RCC 7860 (cell line): ENCODE results near the gene FBXO27.
"Not testable (repeated sequence)": the region's sequence is repeated elsewhere in the genome, so short reads cannot be mapped to it uniquely, and the experiment has no call there.

Experiments
- DNase-seq: peaks from one replicate; pipeline ENCODE4 v3.0.0-alpha.2; 2015; ENCODE audit warnings: low spot score
- FAIRE-seq: peaks from 2 replicates; lab custom pipeline; 2012; peaks lifted over from hg19 to GRCh38; lab: Jason Lieb, UNC

The FBXO27 gene, protein sequence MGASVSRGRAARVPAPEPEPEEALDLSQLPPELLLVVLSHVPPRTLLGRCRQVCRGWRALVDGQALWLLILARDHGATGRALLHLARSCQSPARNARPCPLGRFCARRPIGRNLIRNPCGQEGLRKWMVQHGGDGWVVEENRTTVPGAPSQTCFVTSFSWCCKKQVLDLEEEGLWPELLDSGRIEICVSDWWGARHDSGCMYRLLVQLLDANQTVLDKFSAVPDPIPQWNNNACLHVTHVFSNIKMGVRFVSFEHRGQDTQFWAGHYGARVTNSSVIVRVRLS

DNA sequence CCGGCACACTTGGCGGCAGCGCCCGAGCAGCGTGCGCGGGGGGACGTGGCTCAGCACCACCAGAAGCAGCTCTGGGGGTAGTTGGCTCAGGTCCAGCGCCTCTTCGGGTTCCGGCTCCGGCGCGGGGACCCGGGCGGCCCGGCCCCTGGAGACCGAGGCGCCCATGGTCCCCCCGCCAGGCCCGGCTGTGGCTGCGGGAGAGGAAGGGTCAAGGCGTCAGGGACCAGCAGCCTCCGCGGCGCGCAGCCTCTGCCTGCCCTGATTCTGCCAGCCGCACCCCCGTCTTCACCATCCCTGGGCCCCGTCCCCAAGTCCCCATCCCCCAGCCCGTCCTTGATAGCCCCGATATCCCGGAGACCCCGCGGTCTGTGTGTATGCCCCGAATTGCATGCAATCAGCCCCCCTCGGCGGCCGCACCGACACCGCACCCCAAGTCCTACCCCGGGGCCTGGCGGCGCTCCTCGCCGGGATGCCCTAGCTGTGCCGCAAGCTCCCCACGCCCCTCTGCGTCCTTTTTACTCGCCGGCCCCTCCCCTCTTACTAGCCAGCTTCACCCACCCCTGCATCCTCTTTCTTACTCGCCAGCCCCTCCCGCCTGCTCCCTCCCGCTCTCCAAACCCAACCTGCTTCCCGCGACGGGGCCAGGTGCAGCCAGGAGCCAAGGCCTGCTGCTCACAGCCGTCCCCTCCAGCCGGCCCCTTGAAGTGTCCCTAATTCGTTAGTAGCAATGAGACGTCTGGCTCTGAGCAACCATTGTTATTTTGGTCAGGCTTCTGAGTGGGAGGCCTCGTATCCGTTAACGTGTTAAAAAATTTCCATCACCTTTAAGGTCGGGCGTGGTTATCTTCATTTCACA, at the start of gene FBXO27:
FBXO27 (minus strand) TSS at position 487 of the 856 bp plus-strand sequence; CDS start at position 165, 322 bp downstream.
- FAIRE-seq (no peak), DNase-seq (no peak)

DNA sequence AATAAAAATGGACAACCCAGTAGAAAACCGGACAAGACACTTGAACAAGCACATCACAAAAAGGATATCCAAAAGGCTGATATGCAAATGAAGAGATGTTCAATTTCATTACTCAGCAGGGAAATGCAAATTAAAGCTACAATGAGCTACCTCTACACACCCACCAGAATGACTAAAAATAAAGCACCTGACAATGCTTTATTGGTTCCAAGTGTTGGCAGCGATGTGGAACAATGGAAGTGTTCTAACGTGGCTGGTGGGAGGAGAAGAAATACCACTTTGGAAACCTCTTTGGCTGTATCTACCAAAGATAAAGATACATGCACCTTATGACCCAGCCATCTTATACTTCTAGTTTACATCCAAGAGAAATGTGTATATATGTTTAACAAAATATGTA, 48.1 kb upstream of the FBXO27 start:
- no peak for DNase-seq
- no peak for FAIRE-seq

DNA sequence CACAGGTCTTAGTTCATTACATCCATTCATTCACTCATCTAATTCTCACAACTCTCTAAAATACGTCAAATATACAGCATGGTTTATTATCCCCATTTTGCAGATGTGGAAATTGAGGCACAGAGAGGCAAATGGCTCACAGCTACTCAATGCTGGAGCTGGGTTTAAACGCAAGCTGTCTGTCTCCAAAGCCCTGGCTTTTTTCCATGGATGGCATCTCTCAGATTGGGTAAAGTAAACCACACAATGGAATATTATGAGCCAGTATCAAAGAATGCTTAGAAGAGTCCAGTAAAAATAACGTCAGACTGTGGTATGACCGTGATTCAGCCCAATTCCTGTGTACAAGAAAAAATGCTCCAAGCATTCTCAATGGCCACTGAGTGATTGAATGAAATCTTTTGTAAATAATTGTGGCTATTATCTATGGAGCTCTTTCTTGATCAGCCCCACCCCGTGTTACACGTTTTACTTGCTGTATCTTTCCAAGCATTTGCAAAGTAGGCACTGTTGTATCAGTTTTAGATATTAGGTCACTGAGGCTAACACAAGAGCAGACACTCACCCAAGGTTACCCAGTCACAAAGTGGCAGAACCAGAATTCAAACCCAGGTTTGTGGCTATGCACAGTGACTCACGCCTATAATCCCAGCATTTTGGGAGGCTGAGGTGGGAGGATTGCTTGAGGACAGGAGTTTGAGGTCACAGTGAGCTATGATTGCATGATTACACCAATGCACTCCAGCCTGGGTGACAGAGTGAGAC, 46.3 kb upstream of the FBXO27 start:
- peak; percentile 88 for FAIRE-seq
- peak; percentile 94 for DNase-seq

DNA sequence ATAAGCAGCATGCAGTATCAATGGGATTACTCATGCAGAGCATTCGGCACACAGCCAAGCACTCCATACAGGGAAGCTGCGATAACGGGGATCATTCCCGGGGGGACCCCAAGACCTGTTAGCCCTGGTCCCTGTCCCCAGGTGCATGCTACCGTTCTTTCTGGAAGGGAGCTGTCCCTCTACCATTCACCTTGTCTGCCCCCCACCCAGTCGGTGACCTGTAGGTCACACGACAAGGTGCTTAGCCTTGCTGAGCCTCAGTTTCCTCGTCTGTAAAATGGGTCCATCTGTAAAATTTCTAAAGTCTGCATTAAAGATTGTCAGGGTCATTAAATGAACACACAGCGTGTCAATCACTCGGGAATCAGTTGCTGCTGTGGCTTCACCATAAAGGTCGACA, 45.0 kb upstream of the FBXO27 start:
- FAIRE-seq = no peak
- no peak for DNase-seq

DNA sequence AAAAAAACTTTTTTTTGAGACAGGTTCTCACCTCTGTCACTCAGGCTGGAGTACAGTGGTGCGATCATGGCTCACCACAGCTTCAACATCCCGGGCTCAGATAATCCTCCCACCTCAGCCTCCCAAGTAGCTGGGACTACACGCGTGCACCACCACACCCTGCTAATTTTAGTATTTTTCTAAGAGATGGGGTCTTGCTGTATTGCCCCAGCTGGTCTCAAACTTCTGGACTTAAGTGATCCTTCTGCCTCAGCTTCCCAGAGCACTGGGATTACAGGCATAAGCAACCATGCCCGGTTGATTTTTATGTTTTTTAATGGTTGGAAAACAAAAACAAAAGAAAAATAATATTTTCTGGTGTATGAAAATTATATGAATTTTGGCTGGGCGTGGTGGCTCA, 42.6 kb upstream of the FBXO27 start:
- FAIRE-seq = no peak
- DNase-seq = no peak

DNA sequence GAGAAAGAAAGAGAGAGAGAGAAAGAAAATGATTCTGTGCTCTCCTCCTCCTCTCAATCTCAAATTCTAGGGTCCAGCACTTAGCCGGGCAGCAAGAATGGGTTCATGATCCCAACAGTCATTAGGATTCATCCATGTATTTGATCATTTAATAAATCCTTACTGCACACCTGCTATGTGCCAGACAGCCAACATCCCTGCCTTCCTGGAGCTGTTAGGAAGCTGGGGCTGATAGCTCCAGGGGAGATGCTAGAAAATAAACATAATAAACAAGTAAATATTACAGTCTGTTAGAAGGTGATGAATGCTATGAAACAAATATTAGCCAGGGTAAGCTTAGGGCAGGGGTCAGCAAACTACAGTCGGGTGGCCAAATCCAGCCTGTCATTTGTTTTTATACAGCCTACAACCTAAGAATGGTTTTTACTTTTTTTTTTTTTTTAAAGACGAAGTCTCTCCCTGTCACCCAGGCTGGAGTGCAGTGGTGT, 41.9 kb upstream of the FBXO27 start:
- FAIRE-seq = no peak

DNA sequence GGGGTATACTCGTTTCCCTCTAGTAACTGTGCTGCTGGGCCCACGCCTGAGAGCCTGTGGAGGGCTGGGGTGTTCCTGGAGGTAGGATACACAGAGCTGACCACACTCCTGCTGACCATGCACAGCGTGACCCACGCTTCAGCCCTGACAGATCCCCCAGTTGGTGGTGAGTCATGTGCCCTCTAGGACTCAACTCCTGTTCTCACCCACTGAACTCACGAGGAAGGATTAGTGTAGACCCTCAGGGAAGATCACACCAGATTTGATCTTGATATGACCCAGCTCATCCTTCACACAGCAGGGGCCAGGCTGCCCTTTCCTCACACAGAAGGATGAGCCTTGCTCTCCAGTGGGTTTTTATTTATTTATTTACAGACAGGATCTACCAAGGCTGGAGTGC, 38.5 kb upstream of the FBXO27 start:
- DNase-seq (peak; percentile 64), FAIRE-seq (peak; percentile 75)

More for the DNA sequence above, 41.9 kb upstream of the FBXO27 start:
- DNase-seq = no peak

DNA sequence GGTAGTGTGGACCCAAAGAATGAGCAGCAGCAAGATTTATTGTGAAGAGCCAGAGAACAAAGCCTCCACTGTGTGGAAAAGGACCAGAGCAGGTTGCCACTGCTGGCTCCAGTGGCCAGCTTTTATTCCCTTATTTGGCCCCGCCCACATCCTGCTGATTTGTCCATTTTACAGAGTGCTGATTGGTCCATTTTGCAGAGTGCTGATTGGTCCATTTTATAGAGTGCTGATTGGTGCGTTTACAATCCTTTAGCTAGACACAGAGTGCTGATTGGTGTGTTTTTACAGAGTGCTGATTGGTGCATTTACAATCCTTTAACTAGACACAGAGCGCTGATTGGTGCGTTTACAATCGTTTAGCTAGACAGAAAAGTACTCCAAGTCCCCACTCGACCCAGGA, 35.9 kb upstream of the FBXO27 start:
- not testable (repeated sequence) for DNase-seq, FAIRE-seq

DNA sequence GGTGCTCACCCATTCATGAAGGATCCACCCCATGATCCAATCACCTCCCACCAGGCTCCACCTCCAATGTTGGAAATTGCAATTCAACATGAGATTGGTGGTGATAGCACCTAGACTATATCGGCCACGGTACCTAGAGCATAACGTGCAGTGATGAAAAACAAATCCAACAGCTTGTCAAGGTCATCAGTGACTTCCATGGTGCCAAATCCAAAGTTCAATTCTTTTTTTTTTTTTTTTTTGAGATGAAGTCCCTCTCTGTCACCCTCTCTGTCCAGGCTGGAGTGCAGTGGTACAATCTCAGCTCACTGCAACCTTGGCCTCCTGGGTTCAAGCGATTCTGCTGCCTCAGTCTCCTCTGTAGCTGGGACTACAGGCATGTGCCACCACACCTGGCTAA, 34.8 kb upstream of the FBXO27 start:
- no peak for DNase-seq
- no peak for FAIRE-seq

DNA sequence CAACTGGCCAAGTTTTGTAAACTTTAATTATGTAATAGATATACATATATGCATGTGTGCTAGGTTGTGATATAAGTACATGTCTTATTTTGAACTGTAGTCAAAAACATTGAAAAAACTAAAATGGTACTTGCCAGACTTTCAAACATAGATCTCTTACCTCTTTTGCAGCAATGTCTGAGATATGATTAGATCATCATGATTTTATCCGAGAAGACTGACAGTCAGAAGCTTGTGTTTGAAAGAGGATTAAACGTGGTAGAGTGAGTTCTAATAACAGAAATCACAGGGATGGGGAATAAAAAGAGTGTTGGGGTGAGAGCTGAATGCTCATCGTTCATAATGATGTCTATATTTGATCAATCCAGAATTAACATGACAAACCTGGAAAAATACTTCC, 33.6 kb upstream of the FBXO27 start:
- FAIRE-seq (no peak), DNase-seq (no peak)

DNA sequence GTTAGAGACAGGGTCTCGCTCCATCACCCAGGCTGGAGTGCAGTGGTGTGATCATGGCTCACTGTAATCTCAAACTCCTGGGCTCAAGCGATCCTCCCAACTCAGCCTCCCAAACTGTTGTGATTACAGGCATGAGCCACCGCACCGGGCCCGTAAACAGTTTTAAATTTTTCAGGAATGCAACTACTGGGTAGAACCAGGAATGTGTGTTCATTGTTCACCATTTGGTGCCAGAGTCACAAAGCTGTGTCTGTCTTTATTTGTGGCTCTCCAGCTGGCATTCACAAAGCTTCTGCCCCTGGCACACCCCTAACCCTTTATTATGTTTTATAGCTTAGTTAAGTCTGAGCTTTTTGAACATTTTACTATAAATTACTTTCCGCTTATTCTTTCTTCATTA, 32.1 kb upstream of the FBXO27 start:
- no peak for DNase-seq
- FAIRE-seq = no peak

DNA sequence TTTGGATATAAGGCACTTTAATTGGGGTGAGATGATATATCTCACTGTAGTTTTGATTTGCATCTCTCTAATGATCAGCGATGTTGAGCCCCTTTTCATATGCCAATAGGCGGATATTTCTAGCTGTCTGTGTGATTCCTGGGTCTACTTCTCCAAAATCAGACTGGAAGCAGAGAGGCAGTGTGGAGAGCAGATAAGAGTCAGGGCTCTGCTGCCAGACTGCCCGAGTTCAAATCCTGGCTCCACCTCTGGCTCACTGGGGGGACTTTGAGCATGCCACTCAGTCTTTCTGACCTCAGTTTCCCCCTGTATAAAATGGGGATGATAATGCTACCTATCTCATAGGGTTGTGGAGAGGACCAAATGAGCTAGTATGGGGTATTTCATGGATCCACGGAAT, 27.8 kb upstream of the FBXO27 start:
- FAIRE-seq (no peak), DNase-seq (no peak)

DNA sequence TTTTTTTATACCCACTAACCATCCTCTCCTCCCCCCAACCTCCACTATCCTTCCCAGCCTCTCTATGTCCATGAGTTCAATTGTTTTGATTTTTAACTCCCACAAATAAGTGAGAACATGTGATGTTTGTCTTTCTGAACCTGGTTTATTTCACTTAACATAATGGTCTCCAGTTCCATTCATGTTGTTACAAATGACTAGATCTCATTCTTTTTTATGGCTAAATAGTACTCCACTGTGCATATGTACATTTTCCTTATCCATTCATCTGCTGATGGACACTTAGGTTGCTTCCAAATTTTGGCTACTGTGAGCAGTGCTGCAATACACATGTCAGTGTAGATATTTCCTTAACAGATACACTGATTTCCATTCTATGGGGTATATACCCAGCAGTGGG, 27.0 kb upstream of the FBXO27 start:
- FAIRE-seq = no peak
- DNase-seq = no peak

DNA sequence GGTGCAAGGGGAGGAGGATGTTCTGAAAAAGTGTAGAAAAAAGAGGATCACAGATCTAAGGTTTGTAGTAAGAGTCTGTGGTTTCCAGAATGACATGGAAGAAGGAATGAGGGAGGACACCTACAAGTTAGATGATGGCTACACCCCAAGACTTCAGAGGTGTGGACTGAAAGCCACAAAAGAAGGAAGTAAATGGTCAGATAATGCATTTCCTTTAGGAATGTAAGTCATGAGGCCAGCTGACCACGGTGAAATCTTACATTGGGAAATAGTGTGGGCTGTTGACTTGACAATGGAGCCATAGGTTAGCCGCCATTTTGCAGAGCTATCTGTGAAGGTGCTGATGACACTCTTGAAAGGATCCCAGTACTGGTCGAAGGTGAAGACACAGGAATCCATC, 25.3 kb upstream of the FBXO27 start:
- DNase-seq = no peak
- FAIRE-seq = no peak

DNA sequence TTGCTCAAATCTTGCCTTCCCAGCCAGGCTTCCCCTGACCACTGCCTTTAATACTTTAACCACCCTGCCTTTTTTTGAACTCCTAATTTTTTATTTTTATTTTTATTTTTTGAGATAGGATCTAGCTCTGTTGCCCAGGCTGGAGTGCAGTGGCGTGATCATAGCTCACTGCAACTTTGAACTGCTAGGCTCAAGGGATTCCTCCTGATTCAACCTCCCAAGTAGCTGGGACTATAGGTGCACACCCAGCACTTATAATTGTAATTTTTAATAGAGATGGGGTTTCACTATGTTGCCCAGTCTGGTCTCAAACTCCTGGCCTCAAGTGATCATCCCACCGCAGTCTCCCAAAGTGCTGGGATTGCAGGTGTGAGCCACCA, 21.7 kb upstream of the FBXO27 start:
- FAIRE-seq = no peak

DNA sequence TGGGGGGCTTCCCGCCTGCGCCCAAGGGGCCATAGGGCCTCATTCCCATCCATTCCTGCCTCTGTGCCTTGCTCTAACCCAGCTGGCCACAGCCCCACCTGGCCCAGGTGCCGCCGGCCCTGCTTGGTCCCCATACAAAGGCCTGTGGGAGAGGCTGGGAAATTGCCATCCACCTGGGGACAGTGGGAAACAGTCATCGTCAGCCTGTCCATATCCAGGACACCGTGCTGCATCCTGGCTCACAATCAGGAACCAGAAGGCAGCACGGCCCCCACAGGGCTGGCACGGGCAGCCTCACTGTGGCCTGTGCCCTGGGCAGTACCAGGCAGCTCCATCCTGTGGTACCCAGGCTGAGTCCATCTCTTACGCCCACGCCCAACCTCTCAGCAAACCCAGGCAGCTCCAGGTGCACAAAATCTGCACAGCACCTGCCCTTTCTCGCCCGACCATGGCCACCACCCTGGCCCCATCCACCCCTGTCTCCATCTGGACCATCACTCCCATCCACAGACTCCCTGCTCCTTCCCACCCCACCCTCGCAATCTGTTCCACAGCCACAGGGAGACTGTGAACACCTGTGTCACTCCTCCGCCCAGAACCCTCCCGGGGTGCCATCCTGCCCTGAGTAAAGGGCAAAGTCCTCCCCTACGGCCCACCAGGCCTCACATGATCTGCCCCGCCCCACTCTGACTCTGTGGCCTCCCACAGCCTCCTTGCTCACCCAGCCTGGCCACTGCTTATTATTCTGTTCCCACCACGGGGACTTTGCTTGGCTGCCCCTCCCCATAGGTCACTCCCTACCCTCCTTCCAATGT, 21.1 kb upstream of the FBXO27 start:
- FAIRE-seq (no peak), DNase-seq (no peak)

More for the DNA sequence above, 21.7 kb upstream of the FBXO27 start:
- DNase-seq = no peak

DNA sequence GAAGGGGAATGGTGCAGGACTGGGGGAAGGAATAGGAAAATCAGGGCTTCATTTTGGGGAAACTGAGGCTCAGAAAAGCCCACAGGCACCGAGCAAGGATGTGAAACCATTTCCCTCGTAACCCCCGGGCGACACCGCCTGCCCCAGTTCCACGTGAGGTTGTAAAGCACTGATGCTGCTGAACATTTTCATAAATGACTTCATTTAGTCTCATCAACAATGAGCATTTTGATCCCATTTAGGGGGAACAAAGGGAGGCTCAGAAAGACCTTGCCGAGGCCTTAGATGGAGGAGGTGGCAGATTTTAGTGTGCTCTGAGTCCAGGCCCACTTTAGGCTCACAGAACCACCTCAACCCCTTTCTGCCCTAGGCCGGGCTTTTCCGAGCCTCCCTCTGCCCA, 20.5 kb upstream of the FBXO27 start:
- FAIRE-seq = no peak

DNA sequence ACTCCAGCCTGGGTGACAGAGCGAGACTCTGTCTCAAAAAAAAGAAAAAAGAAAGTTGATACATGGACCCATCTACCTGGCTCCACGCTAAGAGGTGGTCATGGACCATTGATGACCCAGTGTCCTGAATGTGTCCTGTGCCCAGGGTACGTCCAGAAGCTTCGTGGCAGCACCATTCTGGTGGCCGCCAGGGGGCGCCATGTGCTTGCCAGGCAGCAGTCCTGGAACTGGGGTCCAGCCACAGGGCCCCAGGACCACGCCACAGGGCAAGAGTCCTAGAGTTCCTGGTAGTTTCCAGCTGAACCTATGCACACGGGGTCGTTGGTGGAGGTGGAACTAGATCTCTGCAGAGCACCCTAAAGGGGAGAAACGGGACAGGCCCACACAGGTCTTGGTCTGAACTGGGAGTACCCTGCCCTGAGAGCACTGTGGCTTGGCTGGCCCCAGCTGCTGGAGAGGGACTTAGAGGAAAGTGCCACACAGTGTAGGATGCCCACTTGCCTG, 19.9 kb upstream of the FBXO27 start:
- peak; percentile 28 for DNase-seq
- FAIRE-seq = no peak

More for the DNA sequence above, 20.5 kb upstream of the FBXO27 start:
- no peak for DNase-seq

DNA sequence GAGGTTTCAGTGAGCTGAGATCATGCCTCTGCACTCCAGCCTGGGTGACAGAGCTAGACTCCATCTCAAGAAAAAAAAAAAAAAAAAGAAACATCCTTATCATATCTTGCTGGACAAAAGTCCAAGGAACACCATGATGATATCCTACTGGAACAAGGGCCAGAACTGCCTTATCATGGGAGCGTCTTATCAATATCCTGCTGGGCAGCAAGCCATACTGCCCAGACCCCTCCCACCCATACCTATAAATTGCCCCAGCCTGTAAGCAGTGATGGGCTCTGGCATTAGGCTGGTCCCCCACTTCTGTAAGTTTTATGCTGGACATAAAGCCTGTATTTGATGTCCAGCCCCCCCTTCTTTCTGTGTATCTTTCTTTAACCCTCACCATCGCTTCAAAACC, 14.7 kb upstream of the FBXO27 start:
- FAIRE-seq = no peak

More for the DNA sequence above, 14.7 kb upstream of the FBXO27 start:
- no peak for DNase-seq
